Breast epithelium (tissue), 4 donors: ENCODE data around the gene FRMPD2. TPM values are rescaled to one million over a fixed set of nuclear protein-coding genes. Genes with fewer than 3 reads are reported as not detected.

Experiments
- DNase-seq, 2 donors: peaks; one replicate each; pipeline ENCODE4 v3.0.0-alpha.2; 2019; ENCODE audit warnings: low spot score in 2 of 2
- H3K27ac ChIP-seq, 2 donors: fragments of 200-600 bp; sonication (generic) in 1 of 2; one replicate each; pipeline ENCODE4 v1.5.1; 2016 to 2019; ENCODE audit warnings: mild to moderate bottlenecking in 1 of 2
- H3K27me3 ChIP-seq, 2 donors: fragments of 200-600 bp; sonication (generic) in 1 of 2; one replicate each; pipeline versions ENCODE4 v1.5.1 to v1.6.0; 2017 to 2019; ENCODE audit warnings: control low read depth in 1 of 2, mild to moderate bottlenecking in 1 of 2
- H3K36me3 ChIP-seq: fragments of 200-600 bp; one replicate; pipeline ENCODE4 v1.5.1; 2019
- H3K4me1 ChIP-seq, 2 donors: fragments of 200-600 bp; sonication (generic); one replicate each; pipeline ENCODE4 v1.5.1; 2016 to 2019; ENCODE audit warnings: control low read depth in 1 of 2
- H3K4me3 ChIP-seq, 3 donors: fragments of 200-600 bp; sonication (generic); 1 replicate in 2 of 3; 2 replicates in 1 of 3; pipeline ENCODE4 v1.5.1; 2016 to 2019; ENCODE audit warnings: mild to moderate bottlenecking in 3 of 3, moderate library complexity in 2 of 3
- H3K9me3 ChIP-seq, 2 donors: fragments of 200-600 bp; sonication (generic) in 1 of 2; one replicate each; pipeline ENCODE4 v1.5.1; 2016 to 2019; ENCODE audit warnings: control low read depth in 1 of 2
- CTCF ChIP-seq, 3 donors: fragments of 450-650 bp; IDR thresholded peaks; one replicate each; pipeline ENCODE4 v1.5.1; 2016 to 2017; ENCODE audit warnings: antibody characterized with exemption in 3 of 3, mild to moderate bottlenecking in 3 of 3, moderate library complexity in 3 of 3
- POLR2A ChIP-seq: fragments of 450-650 bp; IDR thresholded peaks from one replicate; pipeline ENCODE4 v1.6.1; 2016; ENCODE audit warnings: antibody characterized with exemption, mild to moderate bottlenecking, moderate library complexity
- POLR2AphosphoS5 ChIP-seq, 3 donors: sonication (generic); formaldehyde crosslinking; IDR thresholded peaks; one replicate each; pipeline ENCODE4 v1.6.1; 2017; ENCODE audit warnings: antibody characterized with exemption in 3 of 3
- intact Hi-C: fragments of 100-400 bp; cut with DNase I; formaldehyde crosslinking; loops from one replicate; pipeline ENCODE4 v1.15.1; 2023; ENCODE audit warnings: low total_unique reads
- total RNA-seq, 3 donors: library from RNA; depleted of rRNA; stranded (reverse); fragments of >200 nt; gene quantifications; one replicate each; pipeline ENCODE4 v1.1.0, GENCODE V29; 2016

The FRMPD2 gene
- total RNA-seq, 3 donors from 2014 or later, result 1.9 to 4.6 TPM; not detected in 1

GRCh38 chr10:48277093-48277492 is 2.6 kb upstream of the FRMPD2 start:
- no peaks in the 10 kb centered on the region for H3K4me1 ChIP-seq
- intact Hi-C loops, result no loop called here
- H3K27ac ChIP-seq, result no peak overlapping the region
- no peak overlapping the region for H3K4me3 ChIP-seq
- H3K36me3 ChIP-seq, result no peaks in the 10 kb centered on the region
- no peak for TF ChIP-seq POLR2A
- TF ChIP-seq CTCF (IDR thresholded peaks at IDR 0.05), result no peak
- no peak for TF ChIP-seq POLR2AphosphoS5 (IDR thresholded peaks at IDR 0.05)
- DNase-seq, result no peak
- no peaks in the 10 kb centered on the region for H3K27me3 ChIP-seq
- H3K9me3 ChIP-seq, result peaks cover 0 to 5% of the 10 kb centered on the region in 2 donors

- TF ChIP-seq CTCF (IDR thresholded peaks at IDR 0.05) (no peak), POLR2A (no peak), POLR2AphosphoS5 (IDR thresholded peaks at IDR 0.05) (no peak)
- Histone ChIP-seq H3K36me3 (no peaks in the 10 kb centered on the region), H3K4me3 (no peak overlapping the region), H3K27ac (peak overlapping the region in 1 of 2 donors; percentile 38), H3K27me3 (no peaks in the 10 kb centered on the region), H3K4me1 (no peaks in the 10 kb centered on the region), H3K9me3 (no peaks in the 10 kb centered on the region)
- DNase-seq, result no peak
- intact Hi-C loops, result no loop called here
Measured at GRCh38 chr10:48273741-48274140, 755 bp downstream of the FRMPD2 start.

- H3K9me3 ChIP-seq, result no peaks in the 10 kb centered on the region
- TF ChIP-seq POLR2A (no peak), CTCF (IDR thresholded peaks at IDR 0.05) (no peak), POLR2AphosphoS5 (IDR thresholded peaks at IDR 0.05) (no peak)
Measured at GRCh38 chr10:48272682-48273081, 1.8 kb downstream of the FRMPD2 start.

GRCh38 chr10:48271047-48271730 is 3.3 kb downstream of the FRMPD2 start:
- H3K27me3 ChIP-seq, result no peaks in the 10 kb centered on the region

More at GRCh38 chr10:48272682-48273081, 1.8 kb downstream of the FRMPD2 start:
- Histone ChIP-seq H3K27me3 (no peaks in the 10 kb centered on the region), H3K36me3 (no peaks in the 10 kb centered on the region), H3K4me1 (no peaks in the 10 kb centered on the region), H3K27ac (no peak overlapping the region), H3K4me3 (no peak overlapping the region)
- intact Hi-C loops, result no loop called here
- DNase-seq, result no peak

GRCh38 chr10:48266528-48266927 is 8.0 kb downstream of the FRMPD2 start:
- no peaks in the 10 kb centered on the region for H3K36me3 ChIP-seq
- intact Hi-C loops, result no loop called here
- DNase-seq, result no peak
- H3K27me3 ChIP-seq, result no peaks in the 10 kb centered on the region
- H3K4me3 ChIP-seq, result no peak overlapping the region
- no peak for TF ChIP-seq POLR2AphosphoS5 (IDR thresholded peaks at IDR 0.05)
- TF ChIP-seq POLR2A, result no peak
- TF ChIP-seq CTCF (IDR thresholded peaks at IDR 0.05), result no peak
- H3K9me3 ChIP-seq, result no peaks in the 10 kb centered on the region
- H3K27ac ChIP-seq, result no peak overlapping the region
- no peaks in the 10 kb centered on the region for H3K4me1 ChIP-seq

More at GRCh38 chr10:48271047-48271730, 3.3 kb downstream of the FRMPD2 start:
- Histone ChIP-seq H3K27ac (no peak overlapping the region), H3K4me3 (no peak overlapping the region), H3K36me3 (no peaks in the 10 kb centered on the region), H3K4me1 (no peaks in the 10 kb centered on the region), H3K9me3 (no peaks in the 10 kb centered on the region)
- intact Hi-C loops, result no loop called here
- TF ChIP-seq POLR2A, result no peak
- no peak for DNase-seq
